SH-SY5Y (cell line): ENCODE data around the gene RHBDF2.
A peak's percentile ranks its signal among the peaks of the same experiment; 100 is the strongest.

Experiments
- GATA2 ChIP-seq: IDR thresholded peaks from 2 replicates; pipeline ENCODE4 v1.6.1; 2011; ENCODE audit warnings: mild to moderate bottlenecking, low read depth, low read length
- GATA3 ChIP-seq: IDR thresholded peaks from 2 replicates; pipeline ENCODE4 v1.6.1; 2011; ENCODE audit warnings: low read depth, mild to moderate bottlenecking, low read length, moderate library complexity

Gene RHBDF2

GRCh38 chr17:76472726-76473125 is 28.5 kb downstream of the RHBDF2 start:
- TF ChIP-seq GATA2 = no peak
- TF ChIP-seq GATA3 = no peak

GRCh38 chr17:76472258-76472645 is 29.0 kb downstream of the RHBDF2 start:
- TF ChIP-seq GATA2 = no peak
- TF ChIP-seq GATA3 = no peak

GRCh38 chr17:76471498-76472257 is 29.5 kb downstream of the RHBDF2 start:
- no peak for TF ChIP-seq GATA2
- TF ChIP-seq GATA3 = no peak

- TF ChIP-seq GATA3 = no peak
- no peak for TF ChIP-seq GATA2
Observed at GRCh38 chr17:76469991-76470739, 31.1 kb downstream of the RHBDF2 start.

- TF ChIP-seq GATA3 (no peak), GATA2 (no peak)
Observed at GRCh38 chr17:76469076-76469990, 31.9 kb downstream of the RHBDF2 start.

GRCh38 chr17:76468634-76469010 is 32.6 kb downstream of the RHBDF2 start:
- TF ChIP-seq GATA3 (no peak), GATA2 (no peak)

- TF ChIP-seq GATA3 = no peak
- no peak for TF ChIP-seq GATA2
Observed at GRCh38 chr17:76467809-76468633, 33.2 kb downstream of the RHBDF2 start.

- TF ChIP-seq GATA2 (no peak), GATA3 (no peak)
Observed at GRCh38 chr17:76467366-76467765, 33.9 kb downstream of the RHBDF2 start, which contains the start of gene AANAT. Gene AANAT, plus strand, starts transcription at chr17:76467603. Its CDS starts 1,144 bp downstream, at chr17:76468747.

GRCh38 chr17:76466775-76467130 is 34.5 kb downstream of the RHBDF2 start:
- TF ChIP-seq GATA2 (no peak), GATA3 (no peak)

GRCh38 chr17:76462556-76463290 is 38.5 kb downstream of the RHBDF2 start:
- TF ChIP-seq GATA2 (no peak), GATA3 (no peak)

GRCh38 chr17:76461765-76462555 is 39.3 kb downstream of the RHBDF2 start:
- TF ChIP-seq GATA2 = no peak
- TF ChIP-seq GATA3 = no peak

- TF ChIP-seq GATA3 (no peak), GATA2 (peak; percentile 51; the same call in 1 of the 2 replicates)
Observed at GRCh38 chr17:76459674-76460073, 41.5 kb downstream of the RHBDF2 start.
